WTC11 (cell line): ENCODE measurements around the gene FKBP5. TPM values are rescaled to one million over a fixed set of nuclear protein-coding genes. Genes with fewer than 3 reads are reported as not detected.

Experiments
- ATAC-seq: fragments of 200-7000 bp; cut with Tn5 transposase; 2 replicates; pipeline ENCODE4 v1.10.0; 2021; ENCODE audit warnings: mild to moderate bottlenecking, moderate library complexity
- CTCF ChIA-PET: fragments of 300-600 bp; sonication (Branson Sonifier 250); formaldehyde crosslinking; loops from one replicate; lab custom pipeline; 2021; ENCODE audit warnings: antibody characterized with exemption; lab: Charles Lee
- POLR2A ChIA-PET: fragments of 350-600 bp; sonication (Branson Sonifier 250); formaldehyde crosslinking; loops from one replicate; lab custom pipeline; 2021; ENCODE audit warnings: antibody characterized with exemption; lab: Charles Lee
- DNase-seq: peaks from one replicate; pipeline ENCODE4 v3.0.0; 2021; ENCODE audit warnings: low spot score
- H3K27ac Mint-ChIP-seq: 2 replicates; pipeline ENCODE4 v1.8.0; 2021; ENCODE audit warnings: mixed read lengths
- H3K27me3 Mint-ChIP-seq: 2 replicates; pipeline ENCODE4 v1.8.0; 2021; ENCODE audit warnings: low read depth, mild to moderate bottlenecking, moderate library complexity, mixed read lengths
- H3K36me3 Mint-ChIP-seq: 2 replicates; pipeline ENCODE4 v1.8.0; 2021; ENCODE audit warnings: mixed read lengths
- H3K4me1 Mint-ChIP-seq: 2 replicates; pipeline ENCODE4 v1.8.0; 2022; ENCODE audit warnings: mixed read lengths
- H3K4me3 Mint-ChIP-seq: 2 replicates; pipeline ENCODE4 v1.8.0; 2021; ENCODE audit warnings: mild to moderate bottlenecking, moderate library complexity, mixed read lengths
- H3K9me3 Mint-ChIP-seq: 2 replicates; pipeline ENCODE4 v1.8.0; 2021; ENCODE audit warnings: mixed read lengths
- HMGA2 ChIP-seq: fragments of 250-450 bp; sonication (Bioruptor Pico); IDR thresholded peaks from 2 replicates; pipeline ENCODE4 v1.4.0; 2021; ENCODE audit warnings: mild to moderate bottlenecking, moderate library complexity
- KAT7 ChIP-seq: sonication (generic); formaldehyde crosslinking; IDR thresholded peaks from 2 replicates; pipeline ENCODE4 v1.8.1; 2023; ENCODE audit warnings: missing genetic modification reagents, mild to moderate bottlenecking, borderline replicate concordance
- NFATC4 ChIP-seq: fragments of 250-450 bp; sonication (Bioruptor Pico); IDR thresholded peaks from 2 replicates; pipeline ENCODE4 v1.9.0; 2021; ENCODE audit warnings: mild to moderate bottlenecking
- RELA ChIP-seq: sonication (generic); formaldehyde crosslinking; IDR thresholded peaks from 2 replicates; pipeline ENCODE4 v1.8.1; 2022; ENCODE audit warnings: missing genetic modification reagents, mild to moderate bottlenecking, borderline replicate concordance
- SMAD4 ChIP-seq: sonication (generic); formaldehyde crosslinking; IDR thresholded peaks from 2 replicates; pipeline ENCODE4 v1.8.0; 2022; ENCODE audit warnings: mild to moderate bottlenecking, missing genetic modification reagents
- TP53 ChIP-seq: sonication (generic); formaldehyde crosslinking; IDR thresholded peaks from 2 replicates; pipeline ENCODE4 v1.8.1; 2023; ENCODE audit warnings: mild to moderate bottlenecking, missing genetic modification reagents
- ZNF232 ChIP-seq: sonication (generic); formaldehyde crosslinking; IDR thresholded peaks from 2 replicates; pipeline ENCODE4 v1.8.0; 2022; ENCODE audit warnings: mild to moderate bottlenecking, missing genetic modification reagents
- ZNF263 ChIP-seq: sonication (generic); formaldehyde crosslinking; IDR thresholded peaks from 2 replicates; pipeline ENCODE4 v1.8.1; 2022; ENCODE audit warnings: low read depth, mild to moderate bottlenecking, moderate library complexity, missing genetic modification reagents
- ZNF396 ChIP-seq: fragments of 250-450 bp; sonication (Bioruptor Pico); IDR thresholded peaks from 2 replicates; pipeline ENCODE4 v1.8.0; 2021; ENCODE audit warnings: mild to moderate bottlenecking, moderate library complexity, borderline replicate concordance
- total RNA-seq: library from RNA; stranded (reverse); gene quantifications from 3 replicates; pipeline ENCODE4 v1.2.3, GENCODE V29; 2021
- TF ChIP-seq, protein P1 (sequence below): fragments of 250-450 bp; sonication (Bioruptor Pico); conservative IDR thresholded peaks from 2 replicates; pipeline ENCODE4 v1.9.0; 2021; ENCODE audit warnings: mild to moderate bottlenecking
- TF ChIP-seq, protein P2 (sequence below): sonication (generic); formaldehyde crosslinking; conservative IDR thresholded peaks from 2 replicates; pipeline ENCODE4 v1.8.1; 2023; ENCODE audit warnings: mild to moderate bottlenecking, low read depth, missing genetic modification reagents, moderate library complexity
- TF ChIP-seq, protein P3 (sequence below): sonication (generic); formaldehyde crosslinking; IDR thresholded peaks from 2 replicates; pipeline ENCODE4 v1.8.1; 2023; ENCODE audit warnings: mild to moderate bottlenecking, missing genetic modification reagents, moderate library complexity
- TF ChIP-seq, protein P4 (sequence below): sonication (generic); formaldehyde crosslinking; IDR thresholded peaks from 2 replicates; pipeline ENCODE4 v1.8.0; 2022; ENCODE audit warnings: mild to moderate bottlenecking, missing genetic modification reagents
- TF ChIP-seq, protein P5 (sequence below): sonication (generic); formaldehyde crosslinking; IDR thresholded peaks from 2 replicates; pipeline ENCODE4 v1.8.1; 2022; ENCODE audit warnings: low read depth, mild to moderate bottlenecking, moderate library complexity, missing genetic modification reagents, borderline replicate concordance
- TF ChIP-seq, protein P6 (sequence below): sonication (generic); formaldehyde crosslinking; IDR thresholded peaks from 2 replicates; pipeline ENCODE4 v1.8.0; 2023; ENCODE audit warnings: missing genetic modification reagents
- TF ChIP-seq, protein P7 (sequence below): fragments of 250-450 bp; sonication (Bioruptor Pico); IDR thresholded peaks from 2 replicates; pipeline ENCODE4 v2.1.2; 2022; ENCODE audit warnings: mild to moderate bottlenecking, moderate library complexity
- TF ChIP-seq, protein P8 (sequence below): sonication (generic); formaldehyde crosslinking; IDR thresholded peaks from 2 replicates; pipeline ENCODE4 v1.8.0; 2023; ENCODE audit warnings: mild to moderate bottlenecking, missing genetic modification reagents
- TF ChIP-seq, protein P9 (sequence below): fragments of 250-450 bp; sonication (Bioruptor Pico); IDR thresholded peaks from 2 replicates; pipeline ENCODE4 v1.8.0; 2021; ENCODE audit warnings: mild to moderate bottlenecking
- TF ChIP-seq, protein P10 (sequence below): sonication (generic); formaldehyde crosslinking; IDR thresholded peaks from 2 replicates; pipeline ENCODE4 v1.8.1; 2023; ENCODE audit warnings: mild to moderate bottlenecking, missing genetic modification reagents

FKBP5 gene
- total RNA-seq, 1 experiment from 2014 or later, result 27.2 TPM

DNA sequence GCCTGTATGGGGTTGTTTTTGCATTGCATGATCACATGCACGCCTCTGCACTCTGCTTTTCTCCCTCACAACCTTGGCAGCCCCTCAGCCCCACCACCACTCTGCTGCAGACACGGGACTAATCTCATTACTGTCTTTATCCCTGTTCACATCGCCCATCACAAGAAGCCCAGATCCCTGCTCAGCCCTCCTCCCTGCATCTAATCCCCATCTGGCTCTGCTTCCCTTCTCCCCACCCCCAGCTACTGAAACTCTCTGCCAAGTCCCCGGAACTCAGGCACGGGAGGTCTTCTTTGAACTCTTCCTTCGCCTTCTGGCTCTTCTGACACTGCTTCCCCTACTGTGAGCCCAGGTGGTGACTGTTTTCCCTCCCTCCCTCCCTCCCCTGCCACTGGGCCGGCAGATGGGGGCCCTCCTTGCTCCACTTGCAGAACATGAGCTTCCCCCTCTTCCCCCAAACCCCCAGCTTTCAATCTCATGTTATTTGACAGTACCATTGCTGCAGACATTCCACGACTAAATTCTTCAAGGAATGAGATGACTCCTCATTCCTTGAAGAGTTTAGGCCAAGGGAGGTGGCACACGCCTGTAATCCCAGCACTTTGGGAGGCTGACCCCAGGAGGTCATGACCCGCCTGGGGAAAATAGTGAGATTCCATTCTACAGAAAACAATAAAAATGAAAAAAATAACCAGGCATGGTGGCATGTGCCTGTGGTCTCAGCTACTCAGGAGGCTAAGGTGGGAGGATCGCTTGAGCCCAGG is 154.1 kb downstream of the FKBP5 start (continued):
- TF ChIP-seq, protein P1, sequence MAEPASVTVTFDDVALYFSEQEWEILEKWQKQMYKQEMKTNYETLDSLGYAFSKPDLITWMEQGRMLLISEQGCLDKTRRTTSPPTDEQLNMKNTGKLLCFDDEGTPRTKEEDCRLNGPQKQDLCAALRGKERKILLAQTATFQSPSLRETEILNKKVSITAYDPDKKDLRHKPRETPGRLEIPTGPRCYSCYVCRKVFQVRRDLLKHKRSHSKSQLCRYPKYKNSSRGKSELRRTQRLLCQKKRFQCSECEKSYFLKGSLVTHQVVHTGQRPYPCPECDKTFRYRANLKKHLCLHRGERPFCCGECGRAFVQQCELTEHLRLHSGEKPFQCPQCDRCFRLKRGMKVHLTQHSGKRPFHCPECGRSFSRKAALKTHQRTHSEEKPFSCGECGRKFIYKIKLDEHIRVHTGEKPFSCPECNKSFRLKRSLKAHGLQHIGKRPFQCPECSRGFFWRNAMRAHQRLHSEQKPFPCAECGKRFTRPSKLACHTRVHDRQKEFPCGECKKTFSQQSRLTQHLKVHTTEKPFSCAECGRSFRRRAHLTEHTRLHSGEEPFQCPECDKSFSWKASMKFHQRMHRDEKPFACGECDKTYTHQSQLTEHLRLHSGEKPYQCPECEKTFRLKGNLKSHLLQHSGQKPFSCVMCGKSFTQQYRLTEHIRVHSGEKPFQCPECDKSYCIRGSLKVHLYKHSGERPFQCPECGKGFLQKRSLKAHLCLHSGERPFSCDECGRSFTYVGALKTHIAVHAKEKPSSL (CRISPR knock-in tag), result no peak
- TF ChIP-seq, protein P2, sequence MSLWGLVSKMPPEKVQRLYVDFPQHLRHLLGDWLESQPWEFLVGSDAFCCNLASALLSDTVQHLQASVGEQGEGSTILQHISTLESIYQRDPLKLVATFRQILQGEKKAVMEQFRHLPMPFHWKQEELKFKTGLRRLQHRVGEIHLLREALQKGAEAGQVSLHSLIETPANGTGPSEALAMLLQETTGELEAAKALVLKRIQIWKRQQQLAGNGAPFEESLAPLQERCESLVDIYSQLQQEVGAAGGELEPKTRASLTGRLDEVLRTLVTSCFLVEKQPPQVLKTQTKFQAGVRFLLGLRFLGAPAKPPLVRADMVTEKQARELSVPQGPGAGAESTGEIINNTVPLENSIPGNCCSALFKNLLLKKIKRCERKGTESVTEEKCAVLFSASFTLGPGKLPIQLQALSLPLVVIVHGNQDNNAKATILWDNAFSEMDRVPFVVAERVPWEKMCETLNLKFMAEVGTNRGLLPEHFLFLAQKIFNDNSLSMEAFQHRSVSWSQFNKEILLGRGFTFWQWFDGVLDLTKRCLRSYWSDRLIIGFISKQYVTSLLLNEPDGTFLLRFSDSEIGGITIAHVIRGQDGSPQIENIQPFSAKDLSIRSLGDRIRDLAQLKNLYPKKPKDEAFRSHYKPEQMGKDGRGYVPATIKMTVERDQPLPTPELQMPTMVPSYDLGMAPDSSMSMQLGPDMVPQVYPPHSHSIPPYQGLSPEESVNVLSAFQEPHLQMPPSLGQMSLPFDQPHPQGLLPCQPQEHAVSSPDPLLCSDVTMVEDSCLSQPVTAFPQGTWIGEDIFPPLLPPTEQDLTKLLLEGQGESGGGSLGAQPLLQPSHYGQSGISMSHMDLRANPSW (CRISPR knock-in tag), result no peak

DNA sequence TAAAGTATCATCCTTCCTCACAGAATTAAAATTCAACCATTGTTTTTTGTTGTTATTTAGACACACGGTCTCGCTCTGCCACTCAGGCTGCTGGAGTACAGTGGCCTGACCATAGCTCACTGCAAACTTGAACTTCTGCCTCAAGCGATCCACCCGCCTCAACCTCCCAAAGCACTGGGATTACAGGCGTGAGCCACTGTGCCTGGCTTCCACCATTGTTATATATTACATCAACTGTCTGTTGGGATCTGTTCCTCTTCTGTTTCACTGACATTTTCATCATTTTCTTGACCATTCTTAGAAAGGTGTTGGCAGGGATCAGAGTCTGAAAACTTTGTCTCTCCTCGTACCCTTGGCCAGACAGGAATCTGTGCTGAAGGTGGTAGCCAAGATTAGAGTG is 154.7 kb downstream of the FKBP5 start:
- ChIA-PET CTCF (interaction anchor here (1.0 to 4.4 kb wide), 5 partner anchors 11 to 206 kb away, joined by 3 to 46 read pairs (median 26); no protein-coding TSS in a partner anchor), POLR2A (no interaction called here)
- no peak for ATAC-seq
- no peak overlapping the region for H3K27ac Mint-ChIP-seq
- no peaks in the 10 kb centered on the region for H3K9me3 Mint-ChIP-seq
- no peak overlapping the region for H3K4me3 Mint-ChIP-seq
- H3K4me1 Mint-ChIP-seq, result peaks cover 26% of the 10 kb centered on the region
- H3K36me3 Mint-ChIP-seq, result no peaks in the 10 kb centered on the region
- H3K27me3 Mint-ChIP-seq, result no peaks in the 10 kb centered on the region; the same call in 1 of the 2 replicates
- DNase-seq, result no peak
- TF ChIP-seq, protein P3, sequence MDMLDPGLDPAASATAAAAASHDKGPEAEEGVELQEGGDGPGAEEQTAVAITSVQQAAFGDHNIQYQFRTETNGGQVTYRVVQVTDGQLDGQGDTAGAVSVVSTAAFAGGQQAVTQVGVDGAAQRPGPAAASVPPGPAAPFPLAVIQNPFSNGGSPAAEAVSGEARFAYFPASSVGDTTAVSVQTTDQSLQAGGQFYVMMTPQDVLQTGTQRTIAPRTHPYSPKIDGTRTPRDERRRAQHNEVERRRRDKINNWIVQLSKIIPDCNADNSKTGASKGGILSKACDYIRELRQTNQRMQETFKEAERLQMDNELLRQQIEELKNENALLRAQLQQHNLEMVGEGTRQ (CRISPR knock-in tag), result no peak
- TF ChIP-seq RELA (CRISPR knock-in tag), result no peak
- no peak for TF ChIP-seq KAT7
- no peak for TF ChIP-seq ZNF396 (CRISPR knock-in tag)
- TF ChIP-seq, protein P4, sequence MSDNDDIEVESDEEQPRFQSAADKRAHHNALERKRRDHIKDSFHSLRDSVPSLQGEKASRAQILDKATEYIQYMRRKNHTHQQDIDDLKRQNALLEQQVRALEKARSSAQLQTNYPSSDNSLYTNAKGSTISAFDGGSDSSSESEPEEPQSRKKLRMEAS (CRISPR knock-in tag), result no peak
- no peak for TF ChIP-seq NFATC4
- TF ChIP-seq SMAD4 (CRISPR knock-in tag), result no peak
- TF ChIP-seq, protein P5, sequence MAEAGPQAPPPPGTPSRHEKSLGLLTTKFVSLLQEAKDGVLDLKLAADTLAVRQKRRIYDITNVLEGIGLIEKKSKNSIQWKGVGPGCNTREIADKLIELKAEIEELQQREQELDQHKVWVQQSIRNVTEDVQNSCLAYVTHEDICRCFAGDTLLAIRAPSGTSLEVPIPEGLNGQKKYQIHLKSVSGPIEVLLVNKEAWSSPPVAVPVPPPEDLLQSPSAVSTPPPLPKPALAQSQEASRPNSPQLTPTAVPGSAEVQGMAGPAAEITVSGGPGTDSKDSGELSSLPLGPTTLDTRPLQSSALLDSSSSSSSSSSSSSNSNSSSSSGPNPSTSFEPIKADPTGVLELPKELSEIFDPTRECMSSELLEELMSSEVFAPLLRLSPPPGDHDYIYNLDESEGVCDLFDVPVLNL (CRISPR knock-in tag), result no peak
- no peak for TF ChIP-seq ZNF232 (CRISPR knock-in tag)
- TF ChIP-seq, protein P6, sequence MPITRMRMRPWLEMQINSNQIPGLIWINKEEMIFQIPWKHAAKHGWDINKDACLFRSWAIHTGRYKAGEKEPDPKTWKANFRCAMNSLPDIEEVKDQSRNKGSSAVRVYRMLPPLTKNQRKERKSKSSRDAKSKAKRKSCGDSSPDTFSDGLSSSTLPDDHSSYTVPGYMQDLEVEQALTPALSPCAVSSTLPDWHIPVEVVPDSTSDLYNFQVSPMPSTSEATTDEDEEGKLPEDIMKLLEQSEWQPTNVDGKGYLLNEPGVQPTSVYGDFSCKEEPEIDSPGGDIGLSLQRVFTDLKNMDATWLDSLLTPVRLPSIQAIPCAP (CRISPR knock-in tag), result no peak
- no peak for TF ChIP-seq TP53 (CRISPR knock-in tag)
- TF ChIP-seq, protein P7, sequence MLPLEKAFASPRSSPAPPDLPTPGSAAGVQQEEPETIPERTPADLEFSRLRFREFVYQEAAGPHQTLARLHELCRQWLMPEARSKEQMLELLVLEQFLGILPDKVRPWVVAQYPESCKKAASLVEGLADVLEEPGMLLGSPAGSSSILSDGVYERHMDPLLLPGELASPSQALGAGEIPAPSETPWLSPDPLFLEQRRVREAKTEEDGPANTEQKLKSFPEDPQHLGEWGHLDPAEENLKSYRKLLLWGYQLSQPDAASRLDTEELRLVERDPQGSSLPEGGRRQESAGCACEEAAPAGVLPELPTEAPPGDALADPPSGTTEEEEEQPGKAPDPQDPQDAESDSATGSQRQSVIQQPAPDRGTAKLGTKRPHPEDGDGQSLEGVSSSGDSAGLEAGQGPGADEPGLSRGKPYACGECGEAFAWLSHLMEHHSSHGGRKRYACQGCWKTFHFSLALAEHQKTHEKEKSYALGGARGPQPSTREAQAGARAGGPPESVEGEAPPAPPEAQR (CRISPR knock-in tag), result no peak
- no peak for TF ChIP-seq HMGA2
- TF ChIP-seq, protein P8, sequence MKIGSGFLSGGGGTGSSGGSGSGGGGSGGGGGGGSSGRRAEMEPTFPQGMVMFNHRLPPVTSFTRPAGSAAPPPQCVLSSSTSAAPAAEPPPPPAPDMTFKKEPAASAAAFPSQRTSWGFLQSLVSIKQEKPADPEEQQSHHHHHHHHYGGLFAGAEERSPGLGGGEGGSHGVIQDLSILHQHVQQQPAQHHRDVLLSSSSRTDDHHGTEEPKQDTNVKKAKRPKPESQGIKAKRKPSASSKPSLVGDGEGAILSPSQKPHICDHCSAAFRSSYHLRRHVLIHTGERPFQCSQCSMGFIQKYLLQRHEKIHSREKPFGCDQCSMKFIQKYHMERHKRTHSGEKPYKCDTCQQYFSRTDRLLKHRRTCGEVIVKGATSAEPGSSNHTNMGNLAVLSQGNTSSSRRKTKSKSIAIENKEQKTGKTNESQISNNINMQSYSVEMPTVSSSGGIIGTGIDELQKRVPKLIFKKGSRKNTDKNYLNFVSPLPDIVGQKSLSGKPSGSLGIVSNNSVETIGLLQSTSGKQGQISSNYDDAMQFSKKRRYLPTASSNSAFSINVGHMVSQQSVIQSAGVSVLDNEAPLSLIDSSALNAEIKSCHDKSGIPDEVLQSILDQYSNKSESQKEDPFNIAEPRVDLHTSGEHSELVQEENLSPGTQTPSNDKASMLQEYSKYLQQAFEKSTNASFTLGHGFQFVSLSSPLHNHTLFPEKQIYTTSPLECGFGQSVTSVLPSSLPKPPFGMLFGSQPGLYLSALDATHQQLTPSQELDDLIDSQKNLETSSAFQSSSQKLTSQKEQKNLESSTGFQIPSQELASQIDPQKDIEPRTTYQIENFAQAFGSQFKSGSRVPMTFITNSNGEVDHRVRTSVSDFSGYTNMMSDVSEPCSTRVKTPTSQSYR (CRISPR knock-in tag), result no peak
- no peak for TF ChIP-seq ZNF263 (CRISPR knock-in tag)
- TF ChIP-seq, protein P9, sequence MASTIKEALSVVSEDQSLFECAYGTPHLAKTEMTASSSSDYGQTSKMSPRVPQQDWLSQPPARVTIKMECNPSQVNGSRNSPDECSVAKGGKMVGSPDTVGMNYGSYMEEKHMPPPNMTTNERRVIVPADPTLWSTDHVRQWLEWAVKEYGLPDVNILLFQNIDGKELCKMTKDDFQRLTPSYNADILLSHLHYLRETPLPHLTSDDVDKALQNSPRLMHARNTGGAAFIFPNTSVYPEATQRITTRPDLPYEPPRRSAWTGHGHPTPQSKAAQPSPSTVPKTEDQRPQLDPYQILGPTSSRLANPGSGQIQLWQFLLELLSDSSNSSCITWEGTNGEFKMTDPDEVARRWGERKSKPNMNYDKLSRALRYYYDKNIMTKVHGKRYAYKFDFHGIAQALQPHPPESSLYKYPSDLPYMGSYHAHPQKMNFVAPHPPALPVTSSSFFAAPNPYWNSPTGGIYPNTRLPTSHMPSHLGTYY (CRISPR knock-in tag), result no peak
- TF ChIP-seq, protein P10, sequence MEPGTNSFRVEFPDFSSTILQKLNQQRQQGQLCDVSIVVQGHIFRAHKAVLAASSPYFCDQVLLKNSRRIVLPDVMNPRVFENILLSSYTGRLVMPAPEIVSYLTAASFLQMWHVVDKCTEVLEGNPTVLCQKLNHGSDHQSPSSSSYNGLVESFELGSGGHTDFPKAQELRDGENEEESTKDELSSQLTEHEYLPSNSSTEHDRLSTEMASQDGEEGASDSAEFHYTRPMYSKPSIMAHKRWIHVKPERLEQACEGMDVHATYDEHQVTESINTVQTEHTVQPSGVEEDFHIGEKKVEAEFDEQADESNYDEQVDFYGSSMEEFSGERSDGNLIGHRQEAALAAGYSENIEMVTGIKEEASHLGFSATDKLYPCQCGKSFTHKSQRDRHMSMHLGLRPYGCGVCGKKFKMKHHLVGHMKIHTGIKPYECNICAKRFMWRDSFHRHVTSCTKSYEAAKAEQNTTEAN (CRISPR knock-in tag), result no peak
